ENCODE data around the gene FAIM. TPM values are rescaled to one million over a fixed set of nuclear protein-coding genes. Genes with fewer than 3 reads are reported as not detected.

The FAIM gene, protein sequence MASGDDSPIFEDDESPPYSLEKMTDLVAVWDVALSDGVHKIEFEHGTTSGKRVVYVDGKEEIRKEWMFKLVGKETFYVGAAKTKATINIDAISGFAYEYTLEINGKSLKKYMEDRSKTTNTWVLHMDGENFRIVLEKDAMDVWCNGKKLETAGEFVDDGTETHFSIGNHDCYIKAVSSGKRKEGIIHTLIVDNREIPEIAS
- total RNA-seq (2022; extraction: Qiagen RNA extraction; ENCODE audit: low read depth): 20.8 to 29.0 TPM (median 21.8 TPM) in 5 replicates

DNA sequence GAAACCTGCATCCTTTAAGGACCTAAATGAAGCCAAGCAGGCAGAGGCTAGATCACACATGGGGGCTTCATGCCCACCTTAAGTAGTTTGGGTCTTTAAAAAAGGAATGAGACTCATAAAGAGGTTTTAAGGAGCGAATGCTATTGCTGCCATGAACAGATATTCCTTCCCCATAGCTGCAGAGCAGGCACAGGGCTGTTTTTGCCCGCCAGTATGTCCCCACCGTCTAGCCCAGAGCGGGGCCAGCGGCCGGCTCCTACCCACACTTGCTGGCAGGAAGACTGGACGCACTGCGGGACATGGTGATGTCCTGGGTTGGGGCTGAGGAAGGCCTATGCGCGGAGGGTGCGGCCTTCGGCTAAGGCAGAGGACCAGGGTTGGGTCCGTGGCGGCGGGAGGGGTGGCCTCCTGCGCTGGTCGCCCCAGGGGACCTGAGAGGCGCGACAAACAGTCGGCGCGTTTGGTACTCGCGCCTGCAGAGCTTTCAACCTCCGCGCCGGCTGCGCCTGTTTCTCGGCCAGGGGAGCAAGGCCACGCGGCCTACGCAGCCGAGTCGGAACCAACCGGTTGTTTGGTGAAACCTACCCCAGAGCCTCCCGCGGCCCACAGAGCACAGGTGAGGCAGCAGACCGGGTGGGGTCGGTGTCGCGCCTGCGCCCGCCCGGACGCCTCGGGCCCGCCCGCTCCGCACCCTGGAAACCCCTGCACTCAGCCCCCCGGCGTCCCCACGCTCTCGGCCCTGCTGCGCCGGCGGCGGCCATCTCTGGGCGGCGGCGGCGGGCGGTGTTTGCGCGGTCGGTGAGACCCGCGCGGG is at the start of gene FAIM:
FAIM (plus strand) TSS at position 450 of the 814 bp plus-strand sequence. CDS start 10,956 bp downstream, outside the sequence.

DNA sequence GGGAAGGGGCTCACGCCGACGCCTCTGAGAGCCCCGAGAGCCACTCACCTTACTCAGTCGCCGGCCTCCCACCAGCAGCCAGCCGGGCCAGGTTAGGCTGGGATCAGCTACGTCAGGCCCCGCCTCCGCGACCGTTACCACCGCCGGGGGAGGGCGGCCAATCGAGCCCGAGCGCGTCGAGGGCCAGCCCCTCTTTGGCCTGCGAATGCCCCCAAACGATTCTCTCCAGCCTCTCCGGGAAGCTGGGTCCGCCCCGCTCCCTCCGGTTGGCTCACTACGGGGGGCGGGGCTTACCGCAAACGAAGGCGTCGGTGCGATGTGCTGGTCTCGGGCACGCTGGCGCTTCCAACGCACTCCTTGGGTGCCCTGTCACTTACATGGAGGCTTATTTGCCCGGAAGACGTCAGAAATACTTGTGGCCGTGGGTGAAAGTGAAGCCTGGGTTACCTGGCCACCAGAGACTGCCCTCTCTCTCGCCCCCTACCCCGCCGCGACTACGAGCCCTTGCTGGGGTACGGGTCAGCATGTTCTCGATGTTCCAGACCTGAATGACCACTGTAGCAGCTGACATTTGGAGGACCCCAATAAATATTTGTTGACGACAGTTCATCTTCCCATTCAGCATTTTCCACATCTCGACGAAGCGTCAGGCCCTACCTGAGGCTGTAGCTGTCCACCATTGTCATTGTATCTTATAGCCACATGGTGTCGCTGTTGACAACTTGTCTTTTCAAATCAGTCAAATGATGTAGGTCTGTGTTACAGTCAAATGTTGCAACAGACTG is 14.2 kb upstream of the FAIM start, which contains the start of gene CEP70:
CEP70 (minus strand) TSS at position 111 of the 785 bp plus-strand sequence. CDS start 21,333 bp downstream, outside the sequence.

Other genes starting within 250 kb of the FAIM start
- 0.54 to 0.94 TPM (median 0.70 TPM) in 5 replicates for gene ESYT3, start 174.2 kb upstream of the FAIM start, total RNA-seq (2022; extraction: Qiagen RNA extraction; ENCODE audit: low read depth)
- gene CEP70, start 14.5 kb upstream of the FAIM start, total RNA-seq (2022; extraction: Qiagen RNA extraction; ENCODE audit: low read depth): 4.5 to 7.8 TPM (median 7.3 TPM) in 5 replicates
- 13.9 to 18.9 TPM (median 16.9 TPM) in 5 replicates for gene PIK3CB, start 226.2 kb downstream of the FAIM start, total RNA-seq (2022; extraction: Qiagen RNA extraction; ENCODE audit: low read depth)